ENCODE data around the gene OLA1.

DNA sequence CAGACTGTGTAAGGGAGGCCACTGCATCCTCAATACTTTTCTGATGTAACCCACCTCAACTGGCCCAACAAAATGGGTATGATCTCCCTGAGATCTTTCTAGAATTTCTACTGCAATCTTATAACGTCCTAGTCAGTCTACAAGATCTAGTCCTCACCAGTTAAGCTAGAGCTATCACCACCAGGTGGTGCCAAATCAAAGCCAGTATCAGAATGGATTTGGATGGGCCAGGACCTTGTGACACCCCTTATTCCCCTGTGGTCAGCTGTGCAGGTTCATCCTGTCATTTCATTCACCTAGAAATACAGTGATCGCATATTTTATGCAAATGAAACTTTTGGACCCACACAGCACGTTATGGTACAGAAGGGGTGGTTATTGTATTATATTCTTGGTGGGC is 90.3 kb downstream of the OLA1 start:
- TF ChIP-seq, protein P1, sequence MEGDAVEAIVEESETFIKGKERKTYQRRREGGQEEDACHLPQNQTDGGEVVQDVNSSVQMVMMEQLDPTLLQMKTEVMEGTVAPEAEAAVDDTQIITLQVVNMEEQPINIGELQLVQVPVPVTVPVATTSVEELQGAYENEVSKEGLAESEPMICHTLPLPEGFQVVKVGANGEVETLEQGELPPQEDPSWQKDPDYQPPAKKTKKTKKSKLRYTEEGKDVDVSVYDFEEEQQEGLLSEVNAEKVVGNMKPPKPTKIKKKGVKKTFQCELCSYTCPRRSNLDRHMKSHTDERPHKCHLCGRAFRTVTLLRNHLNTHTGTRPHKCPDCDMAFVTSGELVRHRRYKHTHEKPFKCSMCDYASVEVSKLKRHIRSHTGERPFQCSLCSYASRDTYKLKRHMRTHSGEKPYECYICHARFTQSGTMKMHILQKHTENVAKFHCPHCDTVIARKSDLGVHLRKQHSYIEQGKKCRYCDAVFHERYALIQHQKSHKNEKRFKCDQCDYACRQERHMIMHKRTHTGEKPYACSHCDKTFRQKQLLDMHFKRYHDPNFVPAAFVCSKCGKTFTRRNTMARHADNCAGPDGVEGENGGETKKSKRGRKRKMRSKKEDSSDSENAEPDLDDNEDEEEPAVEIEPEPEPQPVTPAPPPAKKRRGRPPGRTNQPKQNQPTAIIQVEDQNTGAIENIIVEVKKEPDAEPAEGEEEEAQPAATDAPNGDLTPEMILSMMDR (IDR thresholded peaks at IDR 0.05; ENCODE audit: poor library complexity, severe bottlenecking), result peak; percentile 27
- TF ChIP-seq REST (IDR thresholded peaks at IDR 0.05; ENCODE audit: borderline replicate concordance), result no peak
